Measurements from ENCODE around the gene COMP.
"Not testable (repeated sequence)": the region's sequence is repeated elsewhere in the genome, so short reads cannot be mapped to it uniquely, and the experiment has no call there.

Gene COMP

GRCh38 chr19:18790566-18791314, at the start of gene COMP:
Gene COMP (minus strand): TSS chr19:18791305. CDS start chr19:18791269, 36 bp downstream.
- no peak for DNase-seq

- DNase-seq = no peak
These were observed 49.5 kb upstream of the COMP start for GRCh38 chr19:18840288-18841267.

GRCh38 chr19:18839465-18840287, 48.6 kb upstream of the COMP start:
- DNase-seq = no peak

GRCh38 chr19:18834644-18834984, 43.5 kb upstream of the COMP start:
- DNase-seq = no peak

GRCh38 chr19:18833849-18834643, 42.9 kb upstream of the COMP start:
- no peak for DNase-seq

GRCh38 chr19:18833141-18833476, 42.0 kb upstream of the COMP start:
- DNase-seq = no peak

GRCh38 chr19:18832306-18833140, 41.4 kb upstream of the COMP start:
- no peak for DNase-seq

GRCh38 chr19:18831524-18832305, 40.6 kb upstream of the COMP start, which contains the start of gene UPF1:
Gene UPF1 (plus strand): TSS chr19:18831959. CDS start chr19:18832210, 251 bp downstream.
- DNase-seq = peak; percentile 92

GRCh38 chr19:18830488-18830887, 39.4 kb upstream of the COMP start:
- no peak for DNase-seq

GRCh38 chr19:18828786-18829185, 37.7 kb upstream of the COMP start:
- no peak for DNase-seq

GRCh38 chr19:18817574-18817973, 26.5 kb upstream of the COMP start:
- no peak for DNase-seq

- DNase-seq = not testable (repeated sequence)
These were observed 25.5 kb upstream of the COMP start for GRCh38 chr19:18816645-18817044.

GRCh38 chr19:18815673-18816072, 24.6 kb upstream of the COMP start:
- DNase-seq = no peak

GRCh38 chr19:18814063-18814462, 23.0 kb upstream of the COMP start:
- DNase-seq = peak; percentile 36

- not testable (repeated sequence) for DNase-seq
These were observed 20.5 kb upstream of the COMP start for GRCh38 chr19:18811638-18812037.

- peak; percentile 56 for DNase-seq
These were observed 18.2 kb upstream of the COMP start for GRCh38 chr19:18809149-18809868.

- DNase-seq = peak; percentile 37
These were observed 16.8 kb upstream of the COMP start for GRCh38 chr19:18807861-18808331.

- DNase-seq = no peak
These were observed 13.5 kb upstream of the COMP start for GRCh38 chr19:18804643-18805042.

- no peak for DNase-seq
These were observed 13.1 kb upstream of the COMP start for GRCh38 chr19:18804139-18804601.
